GM18502 (cell line): ENCODE measurements around the gene ZNF577.
A peak's percentile ranks its signal among the peaks of the same experiment; 100 is the strongest.
"Not testable (repeated sequence)": the region's sequence is repeated elsewhere in the genome, so short reads cannot be mapped to it uniquely, and the experiment has no call there.

Experiments used
- ATAC-seq: cut with Tn5 transposase; IDR thresholded peaks from one replicate; pipeline ENCODE4 v1.9.1; 2021; ENCODE audit warnings: mild to moderate bottlenecking; ENCODE audit not compliant: unreplicated experiment, poor library complexity

ZNF577 gene

GRCh38 chr19:51887522-51888498 is at the start of gene ZNF577:
ZNF577 (minus strand) TSS chr19:51887951; CDS start chr19:51880382, 7,569 bp downstream.
- peak; percentile 70 for ATAC-seq

GRCh38 chr19:51931921-51932320 is 44.2 kb upstream of the ZNF577 start:
- ATAC-seq: no peak

- ATAC-seq: no peak
Observed at GRCh38 chr19:51927859-51928258, 40.1 kb upstream of the ZNF577 start.

- peak; percentile 84 for ATAC-seq
Observed at GRCh38 chr19:51926784-51927741, 39.3 kb upstream of the ZNF577 start, which contains the start of gene ZNF613. ZNF613 (plus strand) TSS chr19:51927472; CDS start chr19:51936221, 8,749 bp downstream.

GRCh38 chr19:51926426-51926783 is 38.7 kb upstream of the ZNF577 start:
- no peak for ATAC-seq

GRCh38 chr19:51921949-51922348 is 34.2 kb upstream of the ZNF577 start:
- ATAC-seq: no peak

GRCh38 chr19:51919606-51920005 is 31.9 kb upstream of the ZNF577 start:
- ATAC-seq: no peak

- ATAC-seq: no peak
Observed at GRCh38 chr19:51916167-51916566, 28.4 kb upstream of the ZNF577 start.

- ATAC-seq: no peak
Observed at GRCh38 chr19:51915324-51915867, 27.6 kb upstream of the ZNF577 start.

GRCh38 chr19:51907981-51908380 is 20.2 kb upstream of the ZNF577 start:
- not testable (repeated sequence) for ATAC-seq

GRCh38 chr19:51906108-51906507 is 18.4 kb upstream of the ZNF577 start:
- not testable (repeated sequence) for ATAC-seq

GRCh38 chr19:51905639-51906038 is 17.9 kb upstream of the ZNF577 start:
- ATAC-seq: not testable (repeated sequence)

- peak; percentile 10 for ATAC-seq
Observed at GRCh38 chr19:51905206-51905605, 17.5 kb upstream of the ZNF577 start.

GRCh38 chr19:51904331-51905165 is 16.8 kb upstream of the ZNF577 start, which contains the start of gene ZNF649:
ZNF649 (minus strand) TSS chr19:51905017; CDS start chr19:51900107, 4,910 bp downstream.
- peak; percentile 82 for ATAC-seq

GRCh38 chr19:51903192-51903591 is 15.4 kb upstream of the ZNF577 start:
- no peak for ATAC-seq

GRCh38 chr19:51901860-51902259 is 14.1 kb upstream of the ZNF577 start:
- ATAC-seq: no peak

- no peak for ATAC-seq
Observed at GRCh38 chr19:51891193-51891747, 3.5 kb upstream of the ZNF577 start.

GRCh38 chr19:51889934-51890333 is 2.2 kb upstream of the ZNF577 start:
- ATAC-seq: no peak

- ATAC-seq: no peak
Observed at GRCh38 chr19:51884713-51885112, 3.0 kb downstream of the ZNF577 start.
